Ishikawa (cell line): ENCODE measurements around the gene OR1J2.

Source experiments
- CEBPB ChIP-seq: IDR thresholded peaks from 2 replicates; pipeline ENCODE4 v1.6.1; 2012
- CREB1 ChIP-seq: IDR thresholded peaks from 2 replicates; pipeline ENCODE4 v1.6.1; 2012; ENCODE audit warnings: low read depth
- EGR1 ChIP-seq: IDR thresholded peaks from 2 replicates; pipeline ENCODE4 v1.6.1; 2012
- EP300 ChIP-seq: IDR thresholded peaks from 2 replicates; pipeline ENCODE4 v1.6.1; 2012; ENCODE audit warnings: borderline replicate concordance
- FOXM1 ChIP-seq: IDR thresholded peaks from 2 replicates; pipeline ENCODE4 v1.6.1; 2012; ENCODE audit warnings: low read depth, borderline replicate concordance
- NFIC ChIP-seq: IDR thresholded peaks from 2 replicates; pipeline ENCODE4 v1.6.1; 2012
- RAD21 ChIP-seq: IDR thresholded peaks from 2 replicates; pipeline ENCODE4 v1.6.1; 2012; ENCODE audit warnings: low read depth
- TAF1 ChIP-seq: IDR thresholded peaks from 2 replicates; pipeline ENCODE4 v1.6.1; 2012; ENCODE audit warnings: low read depth, mild to moderate bottlenecking
- TCF12 ChIP-seq: IDR thresholded peaks from 2 replicates; pipeline ENCODE4 v1.6.1; 2012; ENCODE audit warnings: low read depth
- TEAD4 ChIP-seq: IDR thresholded peaks from 2 replicates; pipeline ENCODE4 v1.6.1; 2012
- YY1 ChIP-seq: IDR thresholded peaks from 2 replicates; pipeline ENCODE4 v1.6.1; 2012; ENCODE audit warnings: low read depth
- ZBTB7A ChIP-seq: IDR thresholded peaks from 2 replicates; pipeline ENCODE4 v1.6.1; 2012; ENCODE audit warnings: low read depth
- TF ChIP-seq, protein P1 (sequence below): IDR thresholded peaks from 2 replicates; pipeline ENCODE4 v1.6.1; 2012
- TF ChIP-seq, protein P2 (sequence below): IDR thresholded peaks from 2 replicates; pipeline ENCODE4 v1.6.1; 2012
- TF ChIP-seq, protein P3 (sequence below): IDR thresholded peaks from 2 replicates; pipeline ENCODE4 v1.6.1; 2012; ENCODE audit warnings: low read depth, mild to moderate bottlenecking

OR1J2 gene, protein sequence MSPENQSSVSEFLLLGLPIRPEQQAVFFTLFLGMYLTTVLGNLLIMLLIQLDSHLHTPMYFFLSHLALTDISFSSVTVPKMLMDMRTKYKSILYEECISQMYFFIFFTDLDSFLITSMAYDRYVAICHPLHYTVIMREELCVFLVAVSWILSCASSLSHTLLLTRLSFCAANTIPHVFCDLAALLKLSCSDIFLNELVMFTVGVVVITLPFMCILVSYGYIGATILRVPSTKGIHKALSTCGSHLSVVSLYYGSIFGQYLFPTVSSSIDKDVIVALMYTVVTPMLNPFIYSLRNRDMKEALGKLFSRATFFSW

DNA sequence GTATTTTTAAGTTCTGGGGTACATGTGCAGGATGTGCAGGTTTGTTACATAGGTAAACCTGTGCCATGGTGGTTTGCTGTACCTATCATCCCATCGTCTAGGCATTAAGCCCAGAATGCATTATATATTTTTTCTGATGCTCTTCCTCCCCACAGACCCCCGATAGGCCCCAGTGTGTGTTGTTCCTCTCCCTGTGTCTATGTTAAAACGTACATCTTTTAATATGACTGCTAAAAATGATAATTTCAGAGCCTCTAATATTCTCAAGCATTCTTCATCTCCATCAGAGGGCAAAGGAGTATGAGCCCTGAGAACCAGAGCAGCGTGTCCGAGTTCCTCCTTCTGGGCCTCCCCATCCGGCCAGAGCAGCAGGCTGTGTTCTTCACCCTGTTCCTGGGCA is at the start of gene OR1J2:
TSS of gene OR1J2 (plus strand) at position 301 of the 400 bp plus-strand sequence. CDS start at position 301, 0 bp downstream.
- TF ChIP-seq RAD21: no peak
- TF ChIP-seq EGR1: no peak

DNA sequence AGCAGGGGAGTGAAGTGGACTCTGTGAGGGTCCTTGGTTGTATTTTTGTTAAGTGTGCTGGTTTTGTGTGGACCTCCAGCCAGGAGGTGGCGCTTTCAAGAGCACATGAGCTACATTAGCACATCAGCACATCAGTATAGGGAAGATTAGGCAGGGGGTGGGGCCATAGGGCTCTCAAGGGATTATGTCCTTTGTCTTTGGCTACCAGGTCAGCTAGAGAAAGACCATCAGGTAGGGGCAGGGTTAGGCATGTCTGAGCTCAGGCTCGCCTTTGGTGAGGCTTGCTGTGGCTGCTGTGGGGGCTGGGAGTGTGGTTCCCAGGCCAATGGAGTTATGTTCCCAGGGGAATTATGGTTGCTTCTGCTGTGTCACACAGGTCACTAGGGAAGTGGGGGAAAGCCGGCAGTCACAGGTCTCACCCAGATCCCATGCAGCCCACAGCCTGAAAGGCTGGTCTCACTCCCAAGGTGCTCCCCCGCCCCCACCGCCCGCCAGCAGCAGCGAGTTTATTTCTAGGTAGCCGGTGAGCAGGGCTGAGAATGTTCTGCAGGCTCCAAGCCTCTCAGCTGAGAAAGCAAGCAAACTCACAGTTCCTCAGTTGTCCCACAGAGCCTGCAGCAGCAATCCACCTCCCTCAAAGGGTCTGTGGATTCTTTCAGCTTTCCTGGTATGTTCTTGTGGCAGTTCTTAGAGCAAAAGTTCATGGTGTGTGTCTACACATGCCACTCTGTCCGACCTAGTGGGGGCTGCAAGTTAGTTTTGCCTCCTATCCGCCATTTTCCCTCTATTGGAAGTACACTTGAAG is 46.6 kb upstream of the OR1J2 start:
- TF ChIP-seq ZBTB7A (no peak), TCF12 (no peak), NFIC (no peak), RAD21 (0 out of 2 replicates have a peak, but pooled peaks have one; percentile 6), CEBPB (no peak)

DNA sequence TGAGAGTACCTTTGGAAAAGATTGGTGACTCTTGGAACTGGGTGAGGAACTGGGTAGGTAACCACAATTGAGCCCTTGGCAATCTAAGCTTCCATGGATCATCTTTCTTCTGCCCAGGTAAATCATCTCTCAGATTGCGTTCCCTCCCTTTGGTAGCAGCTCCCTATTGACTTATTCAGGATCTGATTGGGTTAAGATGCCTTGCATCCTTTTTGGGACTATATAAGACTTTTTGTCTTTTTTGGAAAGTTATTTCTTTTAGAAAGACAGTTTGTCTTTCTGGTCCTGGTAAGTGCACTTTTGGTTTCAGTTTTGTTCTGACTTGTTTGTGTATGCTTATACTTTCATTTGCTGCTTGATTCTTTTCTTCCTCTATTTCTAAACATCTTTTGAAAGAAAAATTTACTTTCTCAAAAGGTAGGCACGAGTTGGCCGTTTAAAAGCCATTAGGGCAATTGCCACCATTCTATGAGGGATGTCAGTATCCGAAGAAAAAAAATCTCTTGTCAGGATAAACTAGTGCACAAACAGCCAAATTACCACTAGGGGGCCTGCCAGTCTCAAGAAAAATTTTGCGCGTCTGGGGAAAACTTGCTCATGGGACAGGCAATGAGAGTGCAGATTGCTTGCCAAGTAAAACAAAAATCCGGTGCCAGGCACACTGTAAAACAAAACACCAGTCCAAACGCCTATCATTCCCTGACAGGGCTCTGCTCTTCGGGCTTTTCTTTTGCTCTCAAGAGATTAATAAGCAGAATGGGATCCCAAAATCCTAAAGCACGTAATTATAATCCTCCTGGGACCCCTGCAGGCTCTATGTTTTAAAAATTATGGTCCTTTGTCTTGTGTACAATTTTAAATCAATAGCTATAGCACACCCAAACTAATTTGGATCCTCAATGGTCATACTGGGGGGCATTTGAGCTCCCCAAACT is 45.7 kb upstream of the OR1J2 start:
- TF ChIP-seq NFIC (peak; percentile 53), EGR1 (no peak), RAD21 (peak; percentile 87)

DNA sequence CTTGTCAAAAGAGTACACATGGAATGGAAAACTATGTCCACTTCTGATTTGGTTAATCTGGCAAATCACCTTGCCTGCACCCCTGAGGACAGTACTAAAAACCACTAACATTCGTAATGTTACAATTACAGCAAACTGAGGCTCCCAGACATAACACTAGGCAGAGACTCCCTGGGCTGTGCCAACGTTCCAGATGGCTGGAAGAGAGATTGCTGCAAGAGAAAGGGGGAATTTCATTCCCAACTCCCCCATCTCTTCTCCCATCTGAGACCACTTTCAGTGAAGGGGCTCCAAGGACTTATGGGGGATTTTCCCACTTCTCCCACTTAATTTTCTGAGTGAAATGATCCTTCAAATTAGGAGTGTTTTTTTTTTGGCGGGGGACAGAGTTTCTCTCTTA is 44.1 kb upstream of the OR1J2 start:
- TF ChIP-seq RAD21 (no peak), ZBTB7A (no peak), CREB1 (no peak), TCF12 (no peak), EGR1 (no peak), EP300 (no peak), YY1 (no peak), TEAD4 (no peak), CEBPB (no peak), NFIC (no peak), FOXM1 (no peak), TAF1 (no peak)
- TF ChIP-seq, protein P1, sequence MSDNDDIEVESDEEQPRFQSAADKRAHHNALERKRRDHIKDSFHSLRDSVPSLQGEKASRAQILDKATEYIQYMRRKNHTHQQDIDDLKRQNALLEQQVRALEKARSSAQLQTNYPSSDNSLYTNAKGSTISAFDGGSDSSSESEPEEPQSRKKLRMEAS: no peak
- TF ChIP-seq, protein P2, sequence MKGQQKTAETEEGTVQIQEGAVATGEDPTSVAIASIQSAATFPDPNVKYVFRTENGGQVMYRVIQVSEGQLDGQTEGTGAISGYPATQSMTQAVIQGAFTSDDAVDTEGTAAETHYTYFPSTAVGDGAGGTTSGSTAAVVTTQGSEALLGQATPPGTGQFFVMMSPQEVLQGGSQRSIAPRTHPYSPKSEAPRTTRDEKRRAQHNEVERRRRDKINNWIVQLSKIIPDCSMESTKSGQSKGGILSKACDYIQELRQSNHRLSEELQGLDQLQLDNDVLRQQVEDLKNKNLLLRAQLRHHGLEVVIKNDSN: no peak
- TF ChIP-seq, protein P3, sequence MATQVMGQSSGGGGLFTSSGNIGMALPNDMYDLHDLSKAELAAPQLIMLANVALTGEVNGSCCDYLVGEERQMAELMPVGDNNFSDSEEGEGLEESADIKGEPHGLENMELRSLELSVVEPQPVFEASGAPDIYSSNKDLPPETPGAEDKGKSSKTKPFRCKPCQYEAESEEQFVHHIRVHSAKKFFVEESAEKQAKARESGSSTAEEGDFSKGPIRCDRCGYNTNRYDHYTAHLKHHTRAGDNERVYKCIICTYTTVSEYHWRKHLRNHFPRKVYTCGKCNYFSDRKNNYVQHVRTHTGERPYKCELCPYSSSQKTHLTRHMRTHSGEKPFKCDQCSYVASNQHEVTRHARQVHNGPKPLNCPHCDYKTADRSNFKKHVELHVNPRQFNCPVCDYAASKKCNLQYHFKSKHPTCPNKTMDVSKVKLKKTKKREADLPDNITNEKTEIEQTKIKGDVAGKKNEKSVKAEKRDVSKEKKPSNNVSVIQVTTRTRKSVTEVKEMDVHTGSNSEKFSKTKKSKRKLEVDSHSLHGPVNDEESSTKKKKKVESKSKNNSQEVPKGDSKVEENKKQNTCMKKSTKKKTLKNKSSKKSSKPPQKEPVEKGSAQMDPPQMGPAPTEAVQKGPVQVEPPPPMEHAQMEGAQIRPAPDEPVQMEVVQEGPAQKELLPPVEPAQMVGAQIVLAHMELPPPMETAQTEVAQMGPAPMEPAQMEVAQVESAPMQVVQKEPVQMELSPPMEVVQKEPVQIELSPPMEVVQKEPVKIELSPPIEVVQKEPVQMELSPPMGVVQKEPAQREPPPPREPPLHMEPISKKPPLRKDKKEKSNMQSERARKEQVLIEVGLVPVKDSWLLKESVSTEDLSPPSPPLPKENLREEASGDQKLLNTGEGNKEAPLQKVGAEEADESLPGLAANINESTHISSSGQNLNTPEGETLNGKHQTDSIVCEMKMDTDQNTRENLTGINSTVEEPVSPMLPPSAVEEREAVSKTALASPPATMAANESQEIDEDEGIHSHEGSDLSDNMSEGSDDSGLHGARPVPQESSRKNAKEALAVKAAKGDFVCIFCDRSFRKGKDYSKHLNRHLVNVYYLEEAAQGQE: no peak

DNA sequence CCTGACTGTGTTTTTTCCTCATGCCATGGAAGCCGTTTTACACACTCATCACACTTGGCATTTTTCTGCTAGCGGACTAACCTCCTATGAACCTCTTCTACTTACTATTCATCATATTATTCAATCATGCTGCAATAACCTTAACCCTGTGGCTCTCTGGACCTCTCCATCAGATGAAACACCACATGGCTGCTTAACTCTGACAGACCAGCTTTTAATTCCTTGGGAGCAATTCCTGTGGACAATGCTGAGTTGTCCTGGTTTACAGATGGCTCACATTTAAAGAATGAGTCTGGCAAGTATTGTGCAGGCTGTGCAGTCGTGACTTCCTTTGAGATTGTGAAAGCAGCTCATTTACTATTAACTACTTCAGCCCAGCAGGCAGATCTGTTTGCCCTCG is 41.9 kb upstream of the OR1J2 start:
- TF ChIP-seq EP300 (no peak), YY1 (no peak), EGR1 (no peak), TCF12 (no peak), TAF1 (no peak), CREB1 (no peak), ZBTB7A (no peak), TEAD4 (no peak), RAD21 (no peak), CEBPB (no peak), FOXM1 (no peak), NFIC (no peak)
- TF ChIP-seq, protein P1: no peak
- TF ChIP-seq, protein P2: no peak
- TF ChIP-seq, protein P3: no peak

DNA sequence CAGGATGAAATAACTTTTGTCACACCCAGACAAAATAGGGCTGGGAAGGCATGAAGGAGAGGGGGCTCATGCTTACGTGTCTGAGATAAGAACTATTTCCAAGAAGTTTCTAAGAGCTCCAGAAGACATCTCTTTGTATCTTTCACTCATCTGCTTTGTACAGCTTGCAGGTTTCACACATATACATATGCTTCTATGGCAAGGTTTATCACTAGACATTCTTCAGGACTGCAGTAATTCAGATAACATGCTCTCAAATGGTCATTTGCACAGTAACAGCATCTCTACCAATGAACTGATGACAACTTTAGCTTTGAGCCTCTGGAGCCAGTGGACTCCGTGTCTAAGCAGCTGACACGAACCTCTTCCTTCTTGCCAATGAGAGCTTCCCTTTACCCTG is 36.0 kb upstream of the OR1J2 start:
- TF ChIP-seq CEBPB: no peak
- no peak for TF ChIP-seq ZBTB7A
- no peak for TF ChIP-seq NFIC
- TF ChIP-seq, protein P3: no peak
- TF ChIP-seq, protein P1: no peak
- TF ChIP-seq TEAD4: no peak
